Measurements from ENCODE around the gene AQP10. TPM values are rescaled to one million over a fixed set of nuclear protein-coding genes. Genes with fewer than 3 reads are reported as not detected.

Gene AQP10
- total RNA-seq, 4 donors from 2014 or later, result not detected

DNA sequence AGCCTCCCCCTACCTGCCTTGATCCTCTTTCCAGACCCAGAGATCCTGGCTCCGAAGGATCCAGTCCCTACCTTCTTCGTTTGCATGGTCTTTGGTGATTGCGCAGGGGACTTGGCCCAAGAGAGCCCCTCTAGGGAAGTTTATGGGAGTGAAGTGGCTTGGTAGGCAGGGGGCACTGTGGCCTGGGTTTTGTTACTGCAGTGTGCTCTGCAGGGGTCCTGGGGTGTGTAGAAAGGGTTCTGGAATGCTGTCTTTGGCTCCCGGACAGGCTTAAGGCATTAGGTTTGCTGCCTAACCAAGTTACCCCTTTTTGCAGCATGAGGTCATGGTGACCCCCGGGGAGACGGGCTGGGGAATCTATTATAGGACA is 8.2 kb downstream of the AQP10 start:
- H3K27ac ChIP-seq, result peak overlapping the region; percentile 34 to 83 (median 58)
- H3K27me3 ChIP-seq, result no peaks in the 10 kb centered on the region
- H3K36me3 ChIP-seq, result peaks cover 6 to 19% of the 10 kb centered on the region in 2 donors
- intact Hi-C loops (cut with DNase I), result no loop called here
- TF ChIP-seq, protein P1, sequence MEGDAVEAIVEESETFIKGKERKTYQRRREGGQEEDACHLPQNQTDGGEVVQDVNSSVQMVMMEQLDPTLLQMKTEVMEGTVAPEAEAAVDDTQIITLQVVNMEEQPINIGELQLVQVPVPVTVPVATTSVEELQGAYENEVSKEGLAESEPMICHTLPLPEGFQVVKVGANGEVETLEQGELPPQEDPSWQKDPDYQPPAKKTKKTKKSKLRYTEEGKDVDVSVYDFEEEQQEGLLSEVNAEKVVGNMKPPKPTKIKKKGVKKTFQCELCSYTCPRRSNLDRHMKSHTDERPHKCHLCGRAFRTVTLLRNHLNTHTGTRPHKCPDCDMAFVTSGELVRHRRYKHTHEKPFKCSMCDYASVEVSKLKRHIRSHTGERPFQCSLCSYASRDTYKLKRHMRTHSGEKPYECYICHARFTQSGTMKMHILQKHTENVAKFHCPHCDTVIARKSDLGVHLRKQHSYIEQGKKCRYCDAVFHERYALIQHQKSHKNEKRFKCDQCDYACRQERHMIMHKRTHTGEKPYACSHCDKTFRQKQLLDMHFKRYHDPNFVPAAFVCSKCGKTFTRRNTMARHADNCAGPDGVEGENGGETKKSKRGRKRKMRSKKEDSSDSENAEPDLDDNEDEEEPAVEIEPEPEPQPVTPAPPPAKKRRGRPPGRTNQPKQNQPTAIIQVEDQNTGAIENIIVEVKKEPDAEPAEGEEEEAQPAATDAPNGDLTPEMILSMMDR (IDR thresholded peaks at IDR 0.05), result peak in 1 of 6 experiments; percentile 19
- TF ChIP-seq POLR2A (IDR thresholded peaks at IDR 0.05), result no peak
- peak in 1 of 2 donors; percentile 8 for DNase-seq
- WGBS, 2 donors, result 76 to 82% methylated on average over 5 to 6 of the region's 6 CpGs
- no peaks in the 10 kb centered on the region for H3K9me3 ChIP-seq
- H3K4me3 ChIP-seq (replicated peaks in 1 of 3), result peak overlapping the region in 1 of 3 donors; percentile 33
- H3K4me1 ChIP-seq, result peaks cover 35 to 37% of the 10 kb centered on the region in 2 donors

DNA sequence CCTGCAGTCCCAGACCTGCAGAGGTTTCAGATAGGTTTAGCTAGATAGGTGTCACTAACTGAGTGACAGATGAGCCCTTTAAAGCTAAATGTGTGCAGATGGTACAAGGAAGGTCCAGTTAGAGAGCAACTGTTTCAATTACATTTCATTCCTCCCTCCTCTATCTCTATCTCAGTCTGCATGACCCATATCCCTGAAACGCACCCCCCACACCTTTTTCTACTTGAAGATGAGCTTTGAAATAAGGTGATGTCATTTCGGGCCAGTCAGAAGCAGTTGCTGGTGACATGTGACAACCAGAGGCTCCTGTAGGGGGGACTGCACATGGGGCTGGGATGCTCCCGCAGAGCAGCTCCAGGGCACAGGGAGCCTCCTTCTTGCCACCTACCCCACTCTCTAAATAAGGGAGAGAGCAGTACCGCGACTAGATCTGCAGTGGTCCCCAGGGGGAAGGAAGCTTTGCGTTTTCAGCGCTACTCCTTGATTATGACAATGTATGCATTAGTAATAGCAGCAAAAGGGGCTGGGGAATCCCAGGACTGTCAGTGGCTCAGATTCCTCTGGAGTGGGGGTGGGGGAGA is 8.7 kb downstream of the AQP10 start:
- no peak for DNase-seq
- 77 to 86% methylated on average over 7 of the region's 7 CpGs for WGBS, 2 donors
- Histone ChIP-seq H3K4me1 (peaks cover 40 to 41% of the 10 kb centered on the region in 2 donors), H3K4me3 (replicated peaks in 1 of 3) (no peak overlapping the region), H3K27ac (no peak overlapping the region), H3K36me3 (peaks cover 6 to 19% of the 10 kb centered on the region in 2 donors), H3K9me3 (no peaks in the 10 kb centered on the region), H3K27me3 (no peaks in the 10 kb centered on the region)
- TF ChIP-seq, protein P1 (IDR thresholded peaks at IDR 0.05), result no peak
- no peak for TF ChIP-seq POLR2A (IDR thresholded peaks at IDR 0.05)
- intact Hi-C loops (cut with DNase I), result no loop called here

DNA sequence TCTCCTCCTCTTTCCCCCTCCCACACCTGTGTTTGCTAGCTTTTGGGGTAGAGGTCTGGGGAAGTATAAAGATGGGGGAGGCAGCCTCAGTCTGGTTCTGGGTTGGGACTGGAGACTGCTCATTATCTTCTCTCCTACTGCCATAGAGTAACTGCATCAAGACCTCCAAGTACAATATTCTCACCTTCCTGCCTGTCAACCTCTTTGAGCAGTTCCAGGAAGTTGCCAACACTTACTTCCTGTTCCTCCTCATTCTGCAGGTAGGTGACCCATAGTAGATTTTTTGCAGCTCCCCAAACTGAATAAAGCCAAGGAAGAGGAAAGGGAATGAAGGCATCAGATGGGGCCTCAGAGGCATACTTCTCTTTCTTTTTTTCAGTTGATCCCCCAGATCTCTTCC is 9.8 kb downstream of the AQP10 start:
- no peak for DNase-seq
- peaks cover 6 to 19% of the 10 kb centered on the region in 2 donors for H3K36me3 ChIP-seq
- TF ChIP-seq, protein P1 (IDR thresholded peaks at IDR 0.05), result no peak
- TF ChIP-seq POLR2A (IDR thresholded peaks at IDR 0.05), result no peak
- no peaks in the 10 kb centered on the region for H3K9me3 ChIP-seq
- no peaks in the 10 kb centered on the region for H3K27me3 ChIP-seq
- intact Hi-C loops (cut with DNase I), result no loop called here
- H3K4me1 ChIP-seq, result peaks cover 48% of the 10 kb centered on the region in 2 donors
- no peak overlapping the region for H3K4me3 ChIP-seq (replicated peaks in 1 of 3)
- no peak overlapping the region for H3K27ac ChIP-seq

DNA sequence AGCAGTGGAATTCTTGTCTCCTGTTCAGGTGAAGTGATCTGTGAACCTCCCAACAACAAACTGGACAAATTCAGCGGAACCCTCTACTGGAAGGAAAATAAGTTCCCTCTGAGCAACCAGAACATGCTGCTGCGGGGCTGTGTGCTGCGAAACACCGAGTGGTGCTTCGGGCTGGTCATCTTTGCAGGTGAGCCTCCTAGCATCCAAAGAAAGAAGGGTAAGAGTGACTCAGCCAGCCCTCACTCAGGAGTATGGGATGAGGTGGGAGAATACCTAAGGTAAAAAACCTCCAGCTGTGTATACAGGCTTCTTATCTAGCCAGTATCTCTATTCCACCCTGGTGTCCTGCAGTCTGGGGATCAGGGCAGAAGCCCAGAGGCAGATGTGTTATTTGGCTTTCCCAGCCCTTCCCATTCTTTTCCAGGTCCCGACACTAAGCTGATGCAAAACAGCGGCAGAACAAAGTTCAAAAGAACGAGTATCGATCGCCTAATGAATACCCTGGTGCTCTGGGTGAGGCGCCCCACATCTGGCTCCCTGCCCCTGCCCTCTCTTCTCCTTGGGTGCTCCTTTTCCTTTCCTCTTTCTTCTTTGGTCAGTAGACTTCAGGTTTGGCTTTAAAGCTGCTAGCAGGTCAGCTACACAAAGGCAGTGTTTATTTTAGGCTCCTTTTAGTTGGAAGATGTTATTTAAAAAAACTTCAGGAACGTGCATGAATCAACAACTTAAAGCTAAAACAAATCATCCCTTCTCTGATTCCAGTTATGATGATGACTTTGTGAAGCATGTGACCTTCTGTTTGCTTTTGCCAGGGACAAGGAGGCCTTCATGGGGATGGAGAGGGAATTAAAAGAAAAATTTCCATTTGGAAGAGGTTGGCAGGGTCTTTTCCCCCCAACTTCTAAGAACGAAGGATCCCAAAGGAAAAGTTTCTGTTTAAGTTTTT is 13.5 kb downstream of the AQP10 start:
- intact Hi-C loops (cut with DNase I), result no loop called here
- H3K27ac ChIP-seq, result peak overlapping the region; percentile 67 to 80 (median 78)

More for the DNA sequence above, 13.5 kb downstream of the AQP10 start:
- no peak overlapping the region for H3K4me3 ChIP-seq (replicated peaks in 1 of 3)
- H3K27me3 ChIP-seq, result no peaks in the 10 kb centered on the region
- peaks cover 15 to 37% of the 10 kb centered on the region in 2 donors for H3K36me3 ChIP-seq
- TF ChIP-seq, protein P1 (IDR thresholded peaks at IDR 0.05), result no peak
- no peak for TF ChIP-seq POLR2A (IDR thresholded peaks at IDR 0.05)
- WGBS, 2 donors, result 59 to 66% methylated on average over 13 of the region's 13 CpGs
- DNase-seq, result peak in 1 of 2 donors; percentile 13
- H3K9me3 ChIP-seq, result no peaks in the 10 kb centered on the region
- peaks cover 15 to 17% of the 10 kb centered on the region in 2 donors for H3K4me1 ChIP-seq

Data from thyroid gland (tissue), 4 donors.